ENCODE measurements around the gene KYNU.

Gene KYNU

DNA sequence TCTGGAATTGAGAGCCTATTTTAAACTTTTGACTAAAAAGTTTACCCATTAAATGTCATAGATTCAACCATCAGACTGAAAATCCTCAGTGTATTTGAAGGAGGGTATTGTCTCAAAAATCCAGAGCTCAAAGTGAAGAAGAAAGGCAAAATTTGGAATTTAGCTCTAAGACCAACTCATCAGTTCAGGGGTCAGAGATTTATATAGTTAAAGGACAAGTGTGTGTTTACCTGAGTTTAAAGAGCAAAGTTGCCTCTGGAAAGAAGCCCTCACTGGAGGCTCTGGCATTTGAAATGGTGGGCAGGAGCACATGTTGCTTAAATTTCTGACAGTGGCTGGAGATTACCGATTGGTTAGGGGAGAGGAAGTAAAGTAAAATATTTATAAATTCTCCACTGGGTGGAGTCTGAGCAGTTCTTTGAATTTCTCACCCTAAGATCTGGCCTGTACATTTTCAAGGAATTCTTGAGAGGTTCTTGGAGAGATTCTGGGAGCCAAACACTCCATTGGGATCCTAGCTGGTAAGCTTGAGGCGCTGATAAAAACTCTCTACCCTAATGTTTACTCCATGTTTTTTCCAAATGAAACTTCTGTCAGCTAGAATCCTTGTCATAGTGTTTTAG lies at the start of gene KYNU:
TSS of gene KYNU (plus strand) at position 449 of the 623 bp plus-strand sequence. CDS start 7,704 bp downstream, outside the sequence.
- H3K36me3 ChIP-seq (ENCODE audit: control insufficient read depth, insufficient read depth, low read length): no peaks in the 10 kb centered on the region
- H3K9me3 ChIP-seq (ENCODE audit: control insufficient read depth, low read length): no peaks in the 10 kb centered on the region
- H3K4me1 ChIP-seq (ENCODE audit: control insufficient read depth, insufficient read depth, low read length): peaks cover 30% of the 10 kb centered on the region
- no peak within 1 kb of the TSS for H3K4me3 ChIP-seq (ENCODE audit: low read length)
- H3K27me3 ChIP-seq (ENCODE audit: control insufficient read depth, insufficient read depth, low read length): no peaks in the 10 kb centered on the region
- H3K9ac ChIP-seq (ENCODE audit: low read length): peak within 1 kb of the TSS; percentile 57

DNA sequence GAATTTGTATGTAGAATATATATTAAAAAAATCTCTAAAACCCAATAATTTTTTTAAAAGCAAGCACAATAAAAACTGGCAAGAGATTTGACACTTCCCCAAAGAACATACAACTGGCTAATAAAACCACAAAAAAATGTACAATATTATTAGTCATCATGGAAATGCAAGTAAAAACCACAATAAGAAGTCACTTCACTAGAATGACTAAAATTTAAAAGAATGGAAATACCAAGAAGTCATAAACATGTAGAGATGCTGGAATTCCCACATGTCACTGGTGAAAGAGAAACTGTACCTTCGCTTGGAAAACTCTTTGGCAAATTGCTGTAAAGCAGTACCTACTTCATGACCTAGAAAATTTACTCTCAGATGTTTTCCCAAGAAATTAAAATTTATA lies 43.4 kb upstream of the KYNU start:
- no peak overlapping the region for H3K4me3 ChIP-seq (ENCODE audit: low read length)
- no peaks in the 10 kb centered on the region for H3K9me3 ChIP-seq (ENCODE audit: control insufficient read depth, low read length)
- H3K27me3 ChIP-seq (ENCODE audit: control insufficient read depth, insufficient read depth, low read length): no peaks in the 10 kb centered on the region

DNA sequence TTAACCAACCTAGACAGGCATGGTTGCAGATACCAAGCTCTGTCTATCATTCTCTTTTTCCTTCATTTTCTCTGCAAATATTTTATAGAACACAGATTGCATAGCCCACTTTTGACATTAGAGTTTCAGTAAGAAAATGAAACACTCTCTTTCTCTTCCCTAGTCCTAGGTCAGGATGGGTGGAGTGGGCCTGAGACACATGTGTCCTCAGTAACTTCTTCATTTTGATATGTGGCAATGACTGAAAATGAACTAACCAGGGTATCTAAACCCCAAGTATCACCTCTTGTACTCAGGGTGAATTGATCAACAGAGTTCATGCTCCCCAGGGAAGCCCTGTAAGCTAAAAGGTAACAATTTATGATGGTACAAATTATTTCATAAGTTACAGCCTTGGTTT lies 37.0 kb upstream of the KYNU start:
- H3K36me3 ChIP-seq (ENCODE audit: control insufficient read depth, insufficient read depth, low read length): no peaks in the 10 kb centered on the region
- no peak overlapping the region for H3K4me3 ChIP-seq (ENCODE audit: low read length)
- H3K9ac ChIP-seq (ENCODE audit: low read length): no peak overlapping the region
- no peaks in the 10 kb centered on the region for H3K9me3 ChIP-seq (ENCODE audit: control insufficient read depth, low read length)
- H3K4me1 ChIP-seq (ENCODE audit: control insufficient read depth, insufficient read depth, low read length): no peaks in the 10 kb centered on the region
- H3K27me3 ChIP-seq (ENCODE audit: control insufficient read depth, insufficient read depth, low read length): no peaks in the 10 kb centered on the region

More for the DNA sequence above, 43.4 kb upstream of the KYNU start:
- no peaks in the 10 kb centered on the region for H3K4me1 ChIP-seq (ENCODE audit: control insufficient read depth, insufficient read depth, low read length)
- no peak overlapping the region for H3K9ac ChIP-seq (ENCODE audit: low read length)
- no peaks in the 10 kb centered on the region for H3K36me3 ChIP-seq (ENCODE audit: control insufficient read depth, insufficient read depth, low read length)

DNA sequence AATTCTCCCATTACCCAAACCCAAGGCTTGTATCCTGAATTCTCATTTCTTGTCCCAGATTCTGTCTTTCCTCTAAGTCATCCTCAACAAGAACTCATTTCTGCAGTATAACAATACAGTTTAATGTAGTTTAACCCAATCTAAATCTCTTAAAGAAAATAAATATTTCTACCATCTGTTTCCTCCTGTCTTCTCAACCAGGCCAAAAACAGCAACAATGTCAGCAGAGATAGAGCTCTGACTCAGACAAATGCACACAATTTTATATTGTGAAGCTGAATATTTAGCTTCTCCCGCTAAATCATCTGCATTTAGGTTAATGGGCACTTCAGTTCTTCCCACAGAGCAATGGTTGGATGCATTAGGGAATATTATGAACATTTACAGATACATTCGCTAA lies 35.7 kb upstream of the KYNU start:
- Histone ChIP-seq H3K4me3 (ENCODE audit: low read length) (no peak overlapping the region), H3K9ac (ENCODE audit: low read length) (no peak overlapping the region), H3K27me3 (ENCODE audit: control insufficient read depth, insufficient read depth, low read length) (no peaks in the 10 kb centered on the region), H3K4me1 (ENCODE audit: control insufficient read depth, insufficient read depth, low read length) (no peaks in the 10 kb centered on the region), H3K36me3 (ENCODE audit: control insufficient read depth, insufficient read depth, low read length) (no peaks in the 10 kb centered on the region), H3K9me3 (ENCODE audit: control insufficient read depth, low read length) (no peaks in the 10 kb centered on the region)

DNA sequence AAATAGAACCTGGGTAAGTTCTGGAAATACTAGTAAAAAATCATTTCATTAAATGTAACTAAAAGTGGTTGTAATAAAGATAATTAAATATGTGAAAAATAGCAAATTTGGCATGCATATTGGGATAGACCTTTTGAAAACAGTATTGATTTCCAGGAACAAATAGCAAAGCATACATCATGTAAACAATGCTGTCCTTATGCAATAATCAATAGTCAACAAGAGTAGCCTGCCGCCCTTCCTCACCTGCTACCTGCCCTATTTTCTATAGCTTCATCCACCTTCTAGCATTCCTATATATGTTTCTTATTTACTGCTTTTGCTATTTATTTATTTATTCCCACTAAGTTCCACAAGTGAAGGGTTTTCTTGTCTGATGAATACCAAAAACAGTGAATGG lies 35.1 kb upstream of the KYNU start:
- no peaks in the 10 kb centered on the region for H3K27me3 ChIP-seq (ENCODE audit: control insufficient read depth, insufficient read depth, low read length)
- no peaks in the 10 kb centered on the region for H3K36me3 ChIP-seq (ENCODE audit: control insufficient read depth, insufficient read depth, low read length)
- H3K9me3 ChIP-seq (ENCODE audit: control insufficient read depth, low read length): no peaks in the 10 kb centered on the region
- no peak overlapping the region for H3K4me3 ChIP-seq (ENCODE audit: low read length)
- H3K4me1 ChIP-seq (ENCODE audit: control insufficient read depth, insufficient read depth, low read length): no peaks in the 10 kb centered on the region
- no peak overlapping the region for H3K9ac ChIP-seq (ENCODE audit: low read length)

DNA sequence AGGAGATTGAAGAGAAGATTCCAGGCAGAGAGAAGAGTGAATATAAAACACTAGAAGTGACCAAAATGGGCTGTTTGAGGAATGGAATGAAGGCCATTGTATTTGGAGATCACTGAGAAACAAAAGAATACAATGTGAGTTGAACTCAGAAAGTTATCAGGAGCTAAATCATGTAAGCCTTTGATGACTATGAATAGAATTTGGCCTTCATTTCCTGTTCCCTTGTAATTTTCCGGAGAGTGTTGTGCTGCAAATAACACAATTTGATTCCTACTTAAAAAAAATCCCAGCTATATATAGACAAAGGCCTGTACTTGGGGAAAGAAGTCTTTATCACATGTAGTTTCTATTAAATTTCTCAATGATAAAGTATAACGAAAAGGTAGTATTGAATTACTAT lies 33.7 kb upstream of the KYNU start:
- H3K27me3 ChIP-seq (ENCODE audit: control insufficient read depth, insufficient read depth, low read length): no peaks in the 10 kb centered on the region
- no peaks in the 10 kb centered on the region for H3K4me1 ChIP-seq (ENCODE audit: control insufficient read depth, insufficient read depth, low read length)
- H3K9ac ChIP-seq (ENCODE audit: low read length): no peak overlapping the region
- no peaks in the 10 kb centered on the region for H3K9me3 ChIP-seq (ENCODE audit: control insufficient read depth, low read length)
- no peak overlapping the region for H3K4me3 ChIP-seq (ENCODE audit: low read length)
- no peaks in the 10 kb centered on the region for H3K36me3 ChIP-seq (ENCODE audit: control insufficient read depth, insufficient read depth, low read length)

DNA sequence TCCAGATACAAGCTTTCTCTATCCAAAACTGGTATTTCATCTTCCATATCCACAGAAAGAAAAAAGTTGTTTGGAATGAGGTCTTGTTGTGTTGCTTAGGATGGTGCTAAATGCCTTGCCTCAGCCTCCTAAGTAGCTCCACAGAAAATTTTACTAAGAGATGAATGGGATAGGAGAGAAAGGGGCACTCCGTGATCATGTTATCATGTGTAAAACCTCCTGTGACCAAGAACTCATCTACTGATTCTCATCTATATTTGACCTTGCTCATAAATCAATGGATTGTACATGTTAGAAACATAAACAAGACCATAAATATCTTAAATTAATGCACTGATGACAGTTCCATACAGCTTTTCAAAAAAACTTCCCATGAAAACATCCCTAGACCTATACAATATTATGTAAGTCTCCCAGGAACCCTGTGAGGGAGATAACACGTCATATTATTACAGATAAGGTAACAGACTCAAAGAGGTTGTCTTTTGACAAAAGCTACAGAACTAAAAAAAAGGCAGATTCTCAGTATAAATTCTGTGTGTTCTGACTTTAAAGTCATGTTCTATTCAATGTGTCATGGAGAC lies 29.3 kb upstream of the KYNU start:
- Histone ChIP-seq H3K9ac (ENCODE audit: low read length) (no peak overlapping the region), H3K27me3 (ENCODE audit: control insufficient read depth, insufficient read depth, low read length) (no peaks in the 10 kb centered on the region), H3K36me3 (ENCODE audit: control insufficient read depth, insufficient read depth, low read length) (no peaks in the 10 kb centered on the region), H3K4me3 (ENCODE audit: low read length) (no peak overlapping the region), H3K4me1 (ENCODE audit: control insufficient read depth, insufficient read depth, low read length) (no peaks in the 10 kb centered on the region), H3K9me3 (ENCODE audit: control insufficient read depth, low read length) (no peaks in the 10 kb centered on the region)

DNA sequence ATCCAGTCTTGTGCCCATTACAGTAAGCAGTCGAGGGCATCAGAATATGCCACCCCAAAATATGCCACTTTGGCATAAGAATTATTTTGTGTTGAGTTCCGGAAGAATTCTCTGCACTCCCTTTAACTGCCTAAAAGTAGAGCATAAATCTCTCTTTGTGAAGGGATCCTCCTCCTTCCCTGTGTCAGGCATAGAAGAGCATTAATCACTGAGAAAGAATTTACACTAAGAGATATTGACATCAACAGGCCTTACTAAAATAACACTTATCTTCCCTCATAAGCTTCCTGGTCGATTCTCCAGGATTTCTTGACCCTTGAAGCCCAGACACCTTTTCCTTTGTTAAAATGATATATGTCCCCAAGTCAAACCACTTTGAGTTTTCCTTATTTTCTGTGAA lies 27.6 kb upstream of the KYNU start:
- H3K27me3 ChIP-seq (ENCODE audit: control insufficient read depth, insufficient read depth, low read length): no peaks in the 10 kb centered on the region
- no peaks in the 10 kb centered on the region for H3K36me3 ChIP-seq (ENCODE audit: control insufficient read depth, insufficient read depth, low read length)
- H3K9ac ChIP-seq (ENCODE audit: low read length): no peak overlapping the region
- no peaks in the 10 kb centered on the region for H3K9me3 ChIP-seq (ENCODE audit: control insufficient read depth, low read length)
- no peaks in the 10 kb centered on the region for H3K4me1 ChIP-seq (ENCODE audit: control insufficient read depth, insufficient read depth, low read length)
- H3K4me3 ChIP-seq (ENCODE audit: low read length): no peak overlapping the region

DNA sequence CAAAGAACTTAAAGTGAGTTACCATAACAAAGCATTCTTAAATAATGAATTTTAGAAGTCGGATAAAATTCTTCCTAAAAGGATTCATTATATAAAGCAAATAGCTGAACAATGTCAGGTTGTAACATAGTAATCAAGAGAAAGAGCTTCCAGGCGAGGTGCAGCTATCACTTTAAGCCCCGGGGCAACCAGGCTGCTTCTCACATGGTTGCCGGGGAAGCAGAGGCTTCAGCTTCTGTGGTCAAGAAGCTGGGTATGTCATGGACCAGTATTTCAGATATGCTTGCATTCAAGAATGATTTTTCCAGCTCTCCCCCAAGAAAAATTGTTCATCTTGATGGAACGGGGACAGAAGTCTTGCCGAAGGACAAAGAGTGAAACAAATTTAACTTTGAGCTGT lies 23.6 kb upstream of the KYNU start:
- peaks cover 5% of the 10 kb centered on the region for H3K4me1 ChIP-seq (ENCODE audit: control insufficient read depth, insufficient read depth, low read length)
- no peaks in the 10 kb centered on the region for H3K9me3 ChIP-seq (ENCODE audit: control insufficient read depth, low read length)
- H3K4me3 ChIP-seq (ENCODE audit: low read length): no peak overlapping the region
- no peaks in the 10 kb centered on the region for H3K27me3 ChIP-seq (ENCODE audit: control insufficient read depth, insufficient read depth, low read length)
- no peaks in the 10 kb centered on the region for H3K36me3 ChIP-seq (ENCODE audit: control insufficient read depth, insufficient read depth, low read length)
- H3K9ac ChIP-seq (ENCODE audit: low read length): no peak overlapping the region

DNA sequence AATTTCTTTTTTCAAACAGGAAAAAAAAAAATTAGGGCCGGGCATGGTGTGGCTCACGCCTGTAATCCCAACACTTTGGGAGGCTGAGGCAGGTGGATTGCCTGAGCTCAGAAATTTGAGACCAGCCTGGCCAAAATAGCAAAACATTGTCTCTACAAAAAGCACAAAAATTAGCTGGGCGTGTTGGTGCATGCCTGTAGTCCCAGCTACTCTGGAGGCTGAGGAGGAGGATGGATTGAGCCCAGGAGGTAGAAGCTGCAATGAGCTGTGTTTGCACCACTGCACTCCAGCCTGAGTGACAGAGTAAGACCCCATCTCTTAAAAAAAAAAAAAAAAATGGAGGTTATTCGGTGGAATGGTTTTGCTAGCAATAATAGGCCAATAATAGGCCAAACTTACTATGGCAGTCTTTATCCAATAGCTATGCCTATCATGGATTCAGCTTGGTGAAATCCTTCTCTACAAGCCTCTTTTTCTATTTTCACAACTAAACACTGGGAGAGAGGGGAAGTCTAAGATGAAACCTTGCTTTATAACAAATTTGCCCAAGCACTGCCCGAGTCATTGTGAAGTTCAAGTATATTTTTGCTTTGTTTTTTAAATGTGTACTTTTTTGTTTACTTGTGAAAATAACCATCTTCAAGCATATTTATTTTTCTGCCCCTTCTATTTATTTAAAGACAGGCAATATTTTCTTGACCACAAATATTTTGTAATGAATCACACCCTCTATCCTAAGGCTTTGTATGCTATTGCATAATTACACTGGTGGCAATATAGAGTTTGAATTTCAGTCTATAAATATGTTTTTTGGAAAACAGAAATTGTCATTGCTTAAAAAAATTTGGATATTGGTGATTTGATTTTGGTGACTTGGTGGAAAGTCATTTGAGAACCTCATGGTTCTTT lies 20.0 kb upstream of the KYNU start:
- peaks cover 5% of the 10 kb centered on the region for H3K4me1 ChIP-seq (ENCODE audit: control insufficient read depth, insufficient read depth, low read length)
- H3K9me3 ChIP-seq (ENCODE audit: control insufficient read depth, low read length): no peaks in the 10 kb centered on the region
- H3K9ac ChIP-seq (ENCODE audit: low read length): no peak overlapping the region
- H3K27me3 ChIP-seq (ENCODE audit: control insufficient read depth, insufficient read depth, low read length): no peaks in the 10 kb centered on the region
- H3K4me3 ChIP-seq (ENCODE audit: low read length): no peak overlapping the region
- H3K36me3 ChIP-seq (ENCODE audit: control insufficient read depth, insufficient read depth, low read length): no peaks in the 10 kb centered on the region

DNA sequence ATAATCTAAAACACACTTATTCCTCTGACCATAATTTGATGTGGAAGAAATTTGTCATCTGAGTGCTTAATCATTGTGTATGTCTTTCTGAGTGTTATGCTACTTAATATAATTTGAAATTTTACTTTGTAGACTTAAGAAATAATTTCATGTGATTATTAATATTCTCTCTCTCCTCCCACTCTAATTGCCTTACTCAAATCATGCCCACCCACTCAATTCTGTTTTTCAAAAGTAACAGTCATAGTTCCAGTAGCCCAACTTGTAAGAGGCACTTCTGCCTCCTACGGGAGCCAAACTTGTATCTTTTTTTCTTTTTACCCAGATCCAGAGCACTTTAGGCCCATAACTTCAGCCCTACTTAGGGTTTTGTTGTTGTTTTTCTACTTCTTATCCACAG lies 18.5 kb upstream of the KYNU start:
- no peaks in the 10 kb centered on the region for H3K27me3 ChIP-seq (ENCODE audit: control insufficient read depth, insufficient read depth, low read length)
- H3K9ac ChIP-seq (ENCODE audit: low read length): no peak overlapping the region

DNA sequence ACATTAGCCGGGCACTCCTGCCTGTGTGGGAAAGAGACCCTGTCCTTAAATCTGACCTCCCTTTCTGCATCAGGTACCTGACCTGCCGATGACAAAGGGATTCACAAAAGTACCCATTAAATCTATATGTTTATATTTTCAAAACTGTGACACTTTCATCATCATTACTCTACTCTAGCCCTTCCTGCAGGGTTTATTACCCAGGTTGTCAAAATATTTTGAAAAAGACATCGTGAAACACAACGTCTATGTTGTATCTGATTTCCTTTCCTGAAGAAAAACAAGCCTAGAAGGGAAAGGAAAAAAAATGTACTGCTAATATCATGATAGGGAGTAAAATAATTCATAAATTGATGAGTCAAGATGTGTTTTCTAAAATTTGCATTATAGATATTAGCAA lies 15.2 kb upstream of the KYNU start:
- H3K27me3 ChIP-seq (ENCODE audit: control insufficient read depth, insufficient read depth, low read length): no peaks in the 10 kb centered on the region
- H3K4me1 ChIP-seq (ENCODE audit: control insufficient read depth, insufficient read depth, low read length): peaks cover 29% of the 10 kb centered on the region
- H3K9me3 ChIP-seq (ENCODE audit: control insufficient read depth, low read length): no peaks in the 10 kb centered on the region
- no peak overlapping the region for H3K4me3 ChIP-seq (ENCODE audit: low read length)
- H3K9ac ChIP-seq (ENCODE audit: low read length): no peak overlapping the region
- H3K36me3 ChIP-seq (ENCODE audit: control insufficient read depth, insufficient read depth, low read length): no peaks in the 10 kb centered on the region

More for the DNA sequence above, 18.5 kb upstream of the KYNU start:
- H3K4me1 ChIP-seq (ENCODE audit: control insufficient read depth, insufficient read depth, low read length): peaks cover 12% of the 10 kb centered on the region
- no peak overlapping the region for H3K4me3 ChIP-seq (ENCODE audit: low read length)
- H3K36me3 ChIP-seq (ENCODE audit: control insufficient read depth, insufficient read depth, low read length): no peaks in the 10 kb centered on the region
- H3K9me3 ChIP-seq (ENCODE audit: control insufficient read depth, low read length): no peaks in the 10 kb centered on the region
